HEK293 (cell line): ENCODE data around the gene RAET1L.

Source experiments
- CTCF ChIA-PET: fragments of 350-600 bp; formaldehyde crosslinking; extraction: SDS; loops from one replicate; lab custom pipeline; 2021; ENCODE audit warnings: antibody characterized with exemption; lab: Yijun Ruan, JAX
- POLR2A ChIA-PET: fragments of 300-600 bp; formaldehyde crosslinking; extraction: SDS; loops from one replicate; lab custom pipeline; 2020; ENCODE audit warnings: antibody characterized with exemption, inconsistent platforms; lab: Yijun Ruan, JAX
- H3K27ac ChIP-seq: fragments of 200-500 bp; sonication (Bioruptor generic); 2 replicates; pipeline ENCODE4 v1.5.1; 2014; ENCODE audit warnings: low read depth, low read length, control low read depth, inconsistent platforms; ENCODE audit errors: extremely low read depth
- H3K36me3 ChIP-seq, 2 experiments: fragments of 200-500 bp in 1 of 2; sonication (Bioruptor generic) in 1 of 2; 1 replicate in 1 of 2; 2 replicates in 1 of 2; pipeline ENCODE4 v1.5.1; 2014 to 2017; ENCODE audit warnings: inconsistent platforms in 2 of 2, low read length in 2 of 2; ENCODE audit not compliant: control insufficient read depth in 2 of 2, insufficient read depth in 1 of 2
- H3K4me1 ChIP-seq: fragments of 200-500 bp; sonication (Bioruptor generic); 2 replicates; pipeline ENCODE4 v1.5.1; 2014; ENCODE audit warnings: mild to moderate bottlenecking, low read length, inconsistent platforms; ENCODE audit not compliant: control insufficient read depth, insufficient read depth
- H3K4me3 ChIP-seq: 2 replicates; pipeline ENCODE4 v1.5.1; 2011; ENCODE audit warnings: low read depth, mild to moderate bottlenecking, control low read depth, low read length, moderate library complexity
- H3K9me3 ChIP-seq: fragments of 200-500 bp; sonication (Bioruptor generic); 2 replicates; pipeline ENCODE4 v1.5.1; 2014; ENCODE audit warnings: low read depth, low read length, inconsistent platforms; ENCODE audit not compliant: control insufficient read depth, insufficient read depth
- HIC1 ChIP-seq: fragments of 450-650 bp; formaldehyde crosslinking; IDR thresholded peaks from 2 replicates; pipeline ENCODE4 v1.5.1; 2016; ENCODE audit warnings: missing biosample characterization, missing genetic modification characterization
- HOXC10 ChIP-seq: sonication (generic); formaldehyde crosslinking; IDR thresholded peaks from 2 replicates; pipeline ENCODE4 v1.8.1; 2023; ENCODE audit warnings: mild to moderate bottlenecking, missing genetic modification reagents
- KLF16 ChIP-seq: fragments of 450-650 bp; formaldehyde crosslinking; IDR thresholded peaks from 2 replicates; pipeline ENCODE4 v1.5.1; 2017; ENCODE audit warnings: missing biosample characterization, missing genetic modification characterization
- OVOL3 ChIP-seq: fragments of 450-650 bp; formaldehyde crosslinking; IDR thresholded peaks from 2 replicates; pipeline ENCODE4 v1.5.1; 2016; ENCODE audit warnings: missing biosample characterization, missing genetic modification characterization
- PRDM2 ChIP-seq: fragments of 450-650 bp; formaldehyde crosslinking; IDR thresholded peaks from 2 replicates; pipeline ENCODE4 v1.5.1; 2016; ENCODE audit warnings: missing biosample characterization, missing genetic modification characterization, borderline replicate concordance
- PRDM6 ChIP-seq: fragments of 450-650 bp; formaldehyde crosslinking; IDR thresholded peaks from 2 replicates; pipeline ENCODE4 v1.5.1; 2017; ENCODE audit warnings: missing biosample characterization, missing genetic modification characterization
- YY2 ChIP-seq: fragments of 450-650 bp; formaldehyde crosslinking; IDR thresholded peaks from 2 replicates; pipeline ENCODE4 v1.5.1; 2016; ENCODE audit warnings: missing biosample characterization, missing genetic modification characterization
- ZBTB10 ChIP-seq: fragments of 450-650 bp; formaldehyde crosslinking; IDR thresholded peaks from 2 replicates; pipeline ENCODE4 v1.5.1; 2016; ENCODE audit warnings: missing biosample characterization, missing genetic modification characterization
- ZNF140 ChIP-seq: fragments of 450-650 bp; formaldehyde crosslinking; IDR thresholded peaks from 2 replicates; pipeline ENCODE4 v1.5.1; 2016; ENCODE audit warnings: missing biosample characterization, missing genetic modification characterization
- ZNF366 ChIP-seq: fragments of 450-650 bp; formaldehyde crosslinking; conservative IDR thresholded peaks from 2 replicates; pipeline ENCODE4 v1.5.1; 2016; ENCODE audit warnings: missing biosample characterization, missing genetic modification characterization
- ZNF391 ChIP-seq: fragments of 450-650 bp; formaldehyde crosslinking; IDR thresholded peaks from 2 replicates; pipeline ENCODE4 v1.5.1; 2016; ENCODE audit warnings: low read depth, missing biosample characterization, missing genetic modification characterization, borderline replicate concordance
- ZNF639 ChIP-seq: fragments of 450-650 bp; formaldehyde crosslinking; IDR thresholded peaks from 2 replicates; pipeline ENCODE4 v1.5.1; 2016; ENCODE audit warnings: missing biosample characterization, missing genetic modification characterization
- ZNF658 ChIP-seq: fragments of 450-650 bp; formaldehyde crosslinking; IDR thresholded peaks from 2 replicates; pipeline ENCODE4; 2016; ENCODE audit warnings: missing biosample characterization, missing genetic modification characterization
- ZNF660 ChIP-seq: fragments of 450-650 bp; IDR thresholded peaks from 2 replicates; pipeline ENCODE4 v1.5.1; 2018; ENCODE audit warnings: missing biosample characterization, mild to moderate bottlenecking, missing genetic modification characterization
- ZNF701 ChIP-seq: fragments of 450-650 bp; formaldehyde crosslinking; IDR thresholded peaks from 2 replicates; pipeline ENCODE4 v1.5.1; 2016; ENCODE audit warnings: missing biosample characterization, missing genetic modification characterization
- ZNF837 ChIP-seq: fragments of 450-650 bp; formaldehyde crosslinking; IDR thresholded peaks from 2 replicates; pipeline ENCODE4 v1.5.1; 2016; ENCODE audit warnings: missing biosample characterization, missing genetic modification characterization
- ZSCAN18 ChIP-seq: fragments of 450-650 bp; formaldehyde crosslinking; IDR thresholded peaks from 2 replicates; pipeline ENCODE4 v1.5.1; 2016; ENCODE audit warnings: missing biosample characterization, missing genetic modification characterization

RAET1L gene

GRCh38 chr6:149999636-150000035 lies 25.7 kb downstream of the RAET1L start (continued):
- TF ChIP-seq ZBTB10 (tag by site-specific recombination) (no peak), ZNF391 (tag by site-specific recombination) (no peak), OVOL3 (no peak), ZNF658 (tag by site-specific recombination) (no peak), ZNF837 (tag by site-specific recombination) (no peak), HOXC10 (no peak)

GRCh38 chr6:149995971-149996370 lies 29.4 kb downstream of the RAET1L start:
- Histone ChIP-seq H3K9me3 (no peaks in the 10 kb centered on the region), H3K4me1 (no peaks in the 10 kb centered on the region), H3K36me3 (peaks cover 0 to 20% of the 10 kb centered on the region in 2 experiments; a peak in 1 of 3 replicates), H3K27ac (no peak overlapping the region), H3K4me3 (no peak overlapping the region)
- ChIA-PET POLR2A (no interaction called here), CTCF (no interaction called here)
- TF ChIP-seq ZNF639: no peak
- no peak for TF ChIP-seq ZSCAN18 (tag by site-specific recombination)
- no peak for TF ChIP-seq PRDM2 (tag by site-specific recombination)
- TF ChIP-seq YY2 (tag by site-specific recombination): no peak
- no peak for TF ChIP-seq HIC1 (tag by site-specific recombination)
- TF ChIP-seq ZNF140 (tag by site-specific recombination): no peak
- no peak for TF ChIP-seq ZNF701 (tag by site-specific recombination)
- TF ChIP-seq ZNF366: no peak
- TF ChIP-seq ZNF660 (tag by site-specific recombination): no peak
- no peak for TF ChIP-seq KLF16 (tag by site-specific recombination)
- no peak for TF ChIP-seq ZBTB10 (tag by site-specific recombination)
- TF ChIP-seq PRDM6 (tag by site-specific recombination): no peak
